ENCODE measurements around the gene NSRP1. TPM values are rescaled to one million over a fixed set of nuclear protein-coding genes. Genes with fewer than 3 reads are reported as not detected.
"Not testable (repeated sequence)": the region's sequence is repeated elsewhere in the genome, so short reads cannot be mapped to it uniquely, and the experiment has no call there.

NSRP1 gene
- total and polyA plus RNA-seq, 4 donors = 7.0 to 25.7 (median 9.9) TPM

GRCh38 chr17:30230009-30230408, 113.4 kb downstream of the NSRP1 start:
- H3K36me3 ChIP-seq (ENCODE audit: control insufficient read depth in 4 of 4, insufficient read depth in 3 of 4, low read depth in 1 of 4, low read length in 3 of 4); H3K27ac ChIP-seq (ENCODE audit: low read depth in 1 of 2, low read length in 2 of 2); H3K27me3 ChIP-seq (ENCODE audit: control insufficient read depth in 4 of 4, insufficient read depth in 4 of 4, low read length in 3 of 4); H3K9ac ChIP-seq (ENCODE audit: low read depth in 1 of 2, low read length in 2 of 2); H3K4me1 ChIP-seq (ENCODE audit: control insufficient read depth in 4 of 4, insufficient read depth in 4 of 4, low read length in 3 of 4); H3K9me3 ChIP-seq (ENCODE audit: control insufficient read depth in 4 of 4, low read length in 3 of 4); H3K4me3 ChIP-seq (ENCODE audit: low read depth in 1 of 3, low read length in 3 of 3); DNase-seq (ENCODE audit: low spot score): not testable (repeated sequence)
- WGBS = 84% methylated on average over 1 of the region's 1 CpG

- WGBS = 91% methylated on average over 7 of the region's 7 CpGs
- no peak for TF ChIP-seq TAF1 (conservative IDR thresholded peaks at IDR 0.05)
- no peak for TF ChIP-seq REST (IDR thresholded peaks at IDR 0.05)
- no peak for TF ChIP-seq ATF3 (IDR thresholded peaks at IDR 0.05)
- TF ChIP-seq MAX (IDR thresholded peaks at IDR 0.05) = no peak
- TF ChIP-seq RXRA (IDR thresholded peaks at IDR 0.05) = no peak
- no peak for TF ChIP-seq YY1 (IDR thresholded peaks at IDR 0.05)
- no peak for TF ChIP-seq ZBTB33 (IDR thresholded peaks at IDR 0.05)
- no peak for TF ChIP-seq FOXA2 (IDR thresholded peaks at IDR 0.05)
- TF ChIP-seq SP1 (IDR thresholded peaks at IDR 0.05) = no peak
Observed at GRCh38 chr17:30230596-30231125, 114.0 kb downstream of the NSRP1 start.

GRCh38 chr17:30232015-30232823, 115.6 kb downstream of the NSRP1 start:
- H3K27me3 ChIP-seq (ENCODE audit: control insufficient read depth in 4 of 4, insufficient read depth in 4 of 4, low read length in 3 of 4) = no peaks in the 10 kb centered on the region
- DNase-seq (ENCODE audit: low spot score) = no peak
- no peak overlapping the region for H3K9ac ChIP-seq (ENCODE audit: low read depth in 1 of 2, low read length in 2 of 2)
- peaks cover 11 to 17% (median 16%) of the 10 kb centered on the region in 4 donors for H3K4me1 ChIP-seq (ENCODE audit: control insufficient read depth in 4 of 4, insufficient read depth in 4 of 4, low read length in 3 of 4)
- H3K9me3 ChIP-seq (ENCODE audit: control insufficient read depth in 4 of 4, low read length in 3 of 4) = no peaks in the 10 kb centered on the region
- H3K36me3 ChIP-seq (ENCODE audit: control insufficient read depth in 4 of 4, insufficient read depth in 3 of 4, low read depth in 1 of 4, low read length in 3 of 4) = no peaks in the 10 kb centered on the region
- no peak for TF ChIP-seq ATF3 (IDR thresholded peaks at IDR 0.05)
- TF ChIP-seq MAX (IDR thresholded peaks at IDR 0.05) = no peak
- TF ChIP-seq FOXA1 (IDR thresholded peaks at IDR 0.05) = no peak
- no peak for TF ChIP-seq FOXA2 (IDR thresholded peaks at IDR 0.05)
- no peak for TF ChIP-seq REST (IDR thresholded peaks at IDR 0.05)
- no peak for TF ChIP-seq GABPA (IDR thresholded peaks at IDR 0.05 in 1 of 2, conservative IDR thresholded peaks at IDR 0.05 in 1 of 2)
- no peak for TF ChIP-seq HNF4A (conservative IDR thresholded peaks at IDR 0.05)
- no peak for TF ChIP-seq TAF1 (conservative IDR thresholded peaks at IDR 0.05)
- H3K27ac ChIP-seq (ENCODE audit: low read depth in 1 of 2, low read length in 2 of 2) = no peak overlapping the region
- WGBS = 81% methylated on average over 10 of the region's 10 CpGs
- H3K4me3 ChIP-seq (ENCODE audit: low read depth in 1 of 3, low read length in 3 of 3) = no peak overlapping the region

More at GRCh38 chr17:30230596-30231125, 114.0 kb downstream of the NSRP1 start:
- Histone ChIP-seq H3K9ac (ENCODE audit: low read depth in 1 of 2, low read length in 2 of 2) (no peak overlapping the region), H3K4me1 (ENCODE audit: control insufficient read depth in 4 of 4, insufficient read depth in 4 of 4, low read length in 3 of 4) (peaks cover 5 to 7% (median 6%) of the 10 kb centered on the region in 4 donors), H3K27me3 (ENCODE audit: control insufficient read depth in 4 of 4, insufficient read depth in 4 of 4, low read length in 3 of 4) (no peaks in the 10 kb centered on the region), H3K4me3 (ENCODE audit: low read depth in 1 of 3, low read length in 3 of 3) (no peak overlapping the region), H3K9me3 (ENCODE audit: control insufficient read depth in 4 of 4, low read length in 3 of 4) (no peaks in the 10 kb centered on the region), H3K36me3 (ENCODE audit: control insufficient read depth in 4 of 4, insufficient read depth in 3 of 4, low read depth in 1 of 4, low read length in 3 of 4) (no peaks in the 10 kb centered on the region), H3K27ac (ENCODE audit: low read depth in 1 of 2, low read length in 2 of 2) (no peak overlapping the region)
- DNase-seq (ENCODE audit: low spot score) = no peak
